ENCODE measurements around the gene PDSS2.

DNA sequence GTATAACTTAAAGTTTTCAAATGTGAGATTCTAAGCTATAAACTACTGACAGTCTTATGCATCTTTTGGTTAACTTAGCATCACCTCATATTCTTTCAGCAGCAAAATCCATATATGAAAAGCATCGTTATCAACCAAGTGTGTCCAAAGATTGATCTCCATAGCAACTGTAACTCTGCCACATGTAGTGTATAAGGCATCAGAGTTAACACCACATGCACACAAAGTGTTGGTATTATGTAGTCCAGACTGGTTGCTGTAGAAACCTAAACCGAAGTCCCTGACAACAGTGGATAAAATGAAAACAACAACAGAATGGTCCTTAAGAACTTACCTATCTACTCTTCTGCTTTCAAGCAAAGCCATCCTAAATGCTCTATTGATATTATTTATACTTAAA is 39.6 kb downstream of the PDSS2 start:
- TF ChIP-seq, protein P1, sequence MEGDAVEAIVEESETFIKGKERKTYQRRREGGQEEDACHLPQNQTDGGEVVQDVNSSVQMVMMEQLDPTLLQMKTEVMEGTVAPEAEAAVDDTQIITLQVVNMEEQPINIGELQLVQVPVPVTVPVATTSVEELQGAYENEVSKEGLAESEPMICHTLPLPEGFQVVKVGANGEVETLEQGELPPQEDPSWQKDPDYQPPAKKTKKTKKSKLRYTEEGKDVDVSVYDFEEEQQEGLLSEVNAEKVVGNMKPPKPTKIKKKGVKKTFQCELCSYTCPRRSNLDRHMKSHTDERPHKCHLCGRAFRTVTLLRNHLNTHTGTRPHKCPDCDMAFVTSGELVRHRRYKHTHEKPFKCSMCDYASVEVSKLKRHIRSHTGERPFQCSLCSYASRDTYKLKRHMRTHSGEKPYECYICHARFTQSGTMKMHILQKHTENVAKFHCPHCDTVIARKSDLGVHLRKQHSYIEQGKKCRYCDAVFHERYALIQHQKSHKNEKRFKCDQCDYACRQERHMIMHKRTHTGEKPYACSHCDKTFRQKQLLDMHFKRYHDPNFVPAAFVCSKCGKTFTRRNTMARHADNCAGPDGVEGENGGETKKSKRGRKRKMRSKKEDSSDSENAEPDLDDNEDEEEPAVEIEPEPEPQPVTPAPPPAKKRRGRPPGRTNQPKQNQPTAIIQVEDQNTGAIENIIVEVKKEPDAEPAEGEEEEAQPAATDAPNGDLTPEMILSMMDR (IDR thresholded peaks at IDR 0.05; ENCODE audit: low read depth, low read length), result no peak
- no peak for TF ChIP-seq EZH2phosphoT487 (IDR thresholded peaks at IDR 0.05; ENCODE audit: low read depth)
